Kidney (tissue), 14 donors: ENCODE results near the gene NDRG2. TPM values are rescaled to one million over a fixed set of nuclear protein-coding genes. Genes with fewer than 3 reads are reported as not detected.
A peak's percentile ranks its signal among the peaks of the same experiment; 100 is the strongest.

Experiments
- DNase-seq, 5 donors: peaks; one replicate each; pipeline ENCODE4 v3.0.0-alpha.2; 2013 to 2020
- FAIRE-seq: peaks from 2 replicates; lab custom pipeline; 2012; peaks lifted over from hg19 to GRCh38; lab: Jason Lieb, UNC
- H3K27ac ChIP-seq, 2 donors: one replicate each; pipeline ENCODE4 v1.7.0; 2013; ENCODE audit warnings: low read depth in 2 of 2, low read length in 2 of 2, inconsistent platforms in 1 of 2
- H3K27me3 ChIP-seq: one replicate; pipeline ENCODE4 v1.7.1; 2013; ENCODE audit warnings: low read length, inconsistent platforms; ENCODE audit not compliant: control insufficient read depth, insufficient read depth
- H3K36me3 ChIP-seq, 3 donors: one replicate each; pipeline versions ENCODE4 v1.7.0 to v1.7.1; 2013; ENCODE audit warnings: low read length in 3 of 3, control low read depth in 1 of 3, inconsistent platforms in 1 of 3; ENCODE audit not compliant: insufficient read depth in 3 of 3, control insufficient read depth in 2 of 3
- H3K4me1 ChIP-seq, 3 donors: one replicate each; pipeline versions ENCODE4 v1.7.0 to v1.7.1; 2013; ENCODE audit warnings: low read length in 3 of 3, inconsistent platforms in 1 of 3, low read depth in 1 of 3; ENCODE audit not compliant: control insufficient read depth in 2 of 3, insufficient read depth in 2 of 3
- H3K4me3 ChIP-seq, 3 donors: one replicate each; pipeline versions ENCODE4 v1.7.0 to v1.8.1; 2013; ENCODE audit warnings: low read length in 3 of 3, control low read depth in 1 of 3, inconsistent platforms in 1 of 3
- H3K9ac ChIP-seq, 3 donors: one replicate each; pipeline versions ENCODE4 v1.7.0 to v1.7.1; 2013; ENCODE audit warnings: low read length in 3 of 3, control low read depth in 1 of 3, inconsistent platforms in 1 of 3
- H3K9me3 ChIP-seq, 3 donors: one replicate each; pipeline versions ENCODE4 v1.7.0 to v1.7.1; 2013; ENCODE audit warnings: low read length in 3 of 3, control low read depth in 1 of 3, inconsistent platforms in 1 of 3; ENCODE audit not compliant: control insufficient read depth in 2 of 3, insufficient read depth in 1 of 3
- intact Hi-C: fragments of 100-400 bp; cut with DNase I; formaldehyde crosslinking; loops from one replicate; pipeline ENCODE4 v1.11.1; 2022
- polyA plus RNA-seq: library from polyadenylated mRNA; stranded (reverse); fragments of 350-450 nt; fragmentation: Illumina TruSeq; extraction: RNeasy Lipid Tissue Mini Kit (QIAGEN cat#74804); gene quantifications from one replicate; pipeline ENCODE4 v1.2.3, GENCODE V29; 2014; ENCODE audit warnings: low read depth, low replicate concordance; ENCODE audit not compliant: insufficient read depth
- total RNA-seq: library from RNA; stranded (reverse); fragmentation: NEBNext Ultra II Directional; extraction: Animal tissue kit (Norgen Biotek cat#: 25700); gene quantifications from one replicate; pipeline ENCODE4 v1.2.1, GENCODE V29; 2021
- TF ChIP-seq, protein P1 (sequence below): IDR thresholded peaks from 3 replicates; pipeline ENCODE4 v1.5.1; 2012; ENCODE audit warnings: mild to moderate bottlenecking, moderate library complexity, borderline replicate concordance; ENCODE audit not compliant: insufficient read depth; ENCODE audit errors: extremely low read depth
- donor health status: control.
- donor health status: control.
- donor health status: control.
- donor health status: control.
- donor health status: control.
- donor health status: DM: yes; HTN: yes; CAD: no.
- donor health status: Normal renal cell carcinoma (clear cell type).

NDRG2 gene
- total and polyA plus RNA-seq, 2 donors from 2014 or later: 86.2 to 209 TPM

GRCh38 chr14:20989787-20990600, 34.9 kb downstream of the NDRG2 start, which contains the start of gene METTL17:
Gene METTL17 (plus strand): TSS chr14:20989980. CDS start chr14:20990003, 23 bp downstream.
- Histone ChIP-seq H3K4me1 (peaks cover 6 to 14% (median 13%) of the 10 kb centered on the region in 3 donors), H3K9ac (peak within 1 kb of the TSS; percentile 72 to 86 (median 85)), H3K9me3 (no peaks in the 10 kb centered on the region), H3K4me3 (peak within 1 kb of the TSS; percentile 88 to 96 (median 93)), H3K27ac (peak within 1 kb of the TSS; percentile 68 to 85), H3K27me3 (no peaks in the 10 kb centered on the region), H3K36me3 (peaks cover 11 to 23% (median 16%) of the 10 kb centered on the region in 3 donors)
- TF ChIP-seq, protein P1, sequence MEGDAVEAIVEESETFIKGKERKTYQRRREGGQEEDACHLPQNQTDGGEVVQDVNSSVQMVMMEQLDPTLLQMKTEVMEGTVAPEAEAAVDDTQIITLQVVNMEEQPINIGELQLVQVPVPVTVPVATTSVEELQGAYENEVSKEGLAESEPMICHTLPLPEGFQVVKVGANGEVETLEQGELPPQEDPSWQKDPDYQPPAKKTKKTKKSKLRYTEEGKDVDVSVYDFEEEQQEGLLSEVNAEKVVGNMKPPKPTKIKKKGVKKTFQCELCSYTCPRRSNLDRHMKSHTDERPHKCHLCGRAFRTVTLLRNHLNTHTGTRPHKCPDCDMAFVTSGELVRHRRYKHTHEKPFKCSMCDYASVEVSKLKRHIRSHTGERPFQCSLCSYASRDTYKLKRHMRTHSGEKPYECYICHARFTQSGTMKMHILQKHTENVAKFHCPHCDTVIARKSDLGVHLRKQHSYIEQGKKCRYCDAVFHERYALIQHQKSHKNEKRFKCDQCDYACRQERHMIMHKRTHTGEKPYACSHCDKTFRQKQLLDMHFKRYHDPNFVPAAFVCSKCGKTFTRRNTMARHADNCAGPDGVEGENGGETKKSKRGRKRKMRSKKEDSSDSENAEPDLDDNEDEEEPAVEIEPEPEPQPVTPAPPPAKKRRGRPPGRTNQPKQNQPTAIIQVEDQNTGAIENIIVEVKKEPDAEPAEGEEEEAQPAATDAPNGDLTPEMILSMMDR: no peak
- FAIRE-seq: no peak
- intact Hi-C loops: no loop called here
- peak; percentile 95 to 99 (median 96) for DNase-seq

DNA sequence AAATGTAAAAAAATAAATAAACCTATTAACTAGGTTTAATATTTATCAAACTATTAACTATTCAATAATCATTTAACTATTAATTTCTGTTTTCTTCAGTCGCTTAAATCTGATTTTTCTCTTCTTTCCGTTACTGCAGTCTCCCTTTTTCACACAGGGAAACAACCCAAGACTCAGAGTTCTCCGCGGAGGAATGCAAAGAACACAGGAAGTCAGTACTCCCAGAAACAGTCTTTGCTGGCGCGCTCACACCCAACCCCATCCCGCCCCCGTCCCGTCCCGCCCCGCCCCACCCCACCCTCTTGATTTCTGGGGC, 35.4 kb downstream of the NDRG2 start:
- peaks cover 6 to 14% (median 13%) of the 10 kb centered on the region in 3 donors for H3K4me1 ChIP-seq
- no peaks in the 10 kb centered on the region for H3K27me3 ChIP-seq
- peak overlapping the region; percentile 64 to 93 (median 66) for H3K4me3 ChIP-seq
- TF ChIP-seq, protein P1: no peak
- H3K27ac ChIP-seq: peak overlapping the region; percentile 20 to 85
- H3K9me3 ChIP-seq: no peaks in the 10 kb centered on the region
- FAIRE-seq (no peak), DNase-seq (no peak)
- H3K9ac ChIP-seq: peak overlapping the region in 2 of 3 donors; percentile 26 to 63
- intact Hi-C loops: no loop called here
- peaks cover 11 to 17% (median 11%) of the 10 kb centered on the region in 3 donors for H3K36me3 ChIP-seq

- Histone ChIP-seq H3K4me1 (peaks cover 6 to 14% (median 13%) of the 10 kb centered on the region in 3 donors), H3K9ac (peak overlapping the region; percentile 26 to 63 (median 52)), H3K27ac (peak overlapping the region; percentile 68 to 85), H3K36me3 (peaks cover 9 to 12% (median 10%) of the 10 kb centered on the region in 3 donors), H3K4me3 (peak overlapping the region; percentile 64 to 93 (median 66)), H3K27me3 (no peaks in the 10 kb centered on the region), H3K9me3 (no peaks in the 10 kb centered on the region)
- FAIRE-seq (no peak), DNase-seq (peak in 2 of 5 donors; percentile 14 to 53)
- TF ChIP-seq, protein P1: no peak
- intact Hi-C loops: no loop called here
Observed at GRCh38 chr14:20988717-20989470, 36.0 kb downstream of the NDRG2 start.
